Superior temporal gyrus (tissue), 1 donor: ENCODE results near the gene SNX2.
"Not testable (repeated sequence)": the region's sequence is repeated elsewhere in the genome, so short reads cannot be mapped to it uniquely, and the experiment has no call there.

Source experiments
- DNase-seq: peaks from one replicate; pipeline ENCODE4 v3.0.0-alpha.2; 2016; ENCODE audit errors: extremely low spot score

Gene SNX2

DNA sequence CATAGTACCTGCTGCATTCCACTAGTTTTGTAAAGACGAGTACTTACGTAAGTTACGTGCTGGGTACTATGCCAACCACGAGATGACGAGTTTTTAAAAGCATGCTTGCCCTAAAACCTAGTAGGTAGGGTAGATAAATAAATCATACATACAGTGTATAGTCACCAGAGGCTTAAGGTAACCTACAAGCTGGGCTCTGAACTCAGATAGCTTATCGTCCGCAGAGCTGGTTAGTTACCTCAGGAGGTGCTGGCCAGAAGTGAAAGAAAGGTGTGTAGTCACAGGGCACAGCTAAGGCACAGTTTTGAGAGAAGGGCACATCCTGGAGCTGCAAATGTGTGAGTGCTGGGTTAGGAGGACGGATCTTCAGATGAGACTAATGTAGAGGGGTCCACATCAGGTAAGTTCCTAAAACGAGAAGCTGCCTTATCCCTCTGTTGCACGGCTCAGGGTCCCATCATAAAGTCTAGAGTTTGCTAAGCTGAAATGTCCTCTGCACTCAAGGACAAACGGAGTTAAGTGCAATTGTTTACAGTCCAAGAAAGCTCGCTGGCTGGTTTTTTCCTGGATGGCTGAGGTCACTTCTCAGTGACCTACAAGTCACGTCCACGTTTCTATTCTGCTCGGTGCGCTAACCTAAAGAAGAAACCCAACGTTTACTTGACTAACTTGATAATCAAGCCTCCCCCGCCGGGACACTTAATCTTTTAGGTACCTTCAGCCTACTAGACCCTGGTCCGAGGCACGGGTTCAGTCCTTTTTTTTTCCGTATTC, 69.4 kb downstream of the SNX2 start:
- no peak for DNase-seq

DNA sequence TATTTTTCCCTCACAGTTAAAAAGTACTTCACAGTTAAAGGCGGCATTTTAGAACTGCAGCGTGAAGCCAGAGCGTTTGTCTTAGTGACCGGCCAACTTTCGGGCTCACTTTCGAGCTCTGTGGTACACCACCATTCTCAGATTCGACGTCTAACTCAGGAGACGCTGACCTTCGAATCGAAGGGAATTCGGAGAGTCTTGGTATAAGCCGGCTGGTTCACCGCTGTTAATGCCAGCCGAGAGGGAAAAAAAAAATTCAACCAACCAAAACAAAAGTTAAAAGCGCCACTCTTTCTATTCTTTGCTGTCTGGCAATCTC, 70.0 kb downstream of the SNX2 start:
- no peak for DNase-seq

DNA sequence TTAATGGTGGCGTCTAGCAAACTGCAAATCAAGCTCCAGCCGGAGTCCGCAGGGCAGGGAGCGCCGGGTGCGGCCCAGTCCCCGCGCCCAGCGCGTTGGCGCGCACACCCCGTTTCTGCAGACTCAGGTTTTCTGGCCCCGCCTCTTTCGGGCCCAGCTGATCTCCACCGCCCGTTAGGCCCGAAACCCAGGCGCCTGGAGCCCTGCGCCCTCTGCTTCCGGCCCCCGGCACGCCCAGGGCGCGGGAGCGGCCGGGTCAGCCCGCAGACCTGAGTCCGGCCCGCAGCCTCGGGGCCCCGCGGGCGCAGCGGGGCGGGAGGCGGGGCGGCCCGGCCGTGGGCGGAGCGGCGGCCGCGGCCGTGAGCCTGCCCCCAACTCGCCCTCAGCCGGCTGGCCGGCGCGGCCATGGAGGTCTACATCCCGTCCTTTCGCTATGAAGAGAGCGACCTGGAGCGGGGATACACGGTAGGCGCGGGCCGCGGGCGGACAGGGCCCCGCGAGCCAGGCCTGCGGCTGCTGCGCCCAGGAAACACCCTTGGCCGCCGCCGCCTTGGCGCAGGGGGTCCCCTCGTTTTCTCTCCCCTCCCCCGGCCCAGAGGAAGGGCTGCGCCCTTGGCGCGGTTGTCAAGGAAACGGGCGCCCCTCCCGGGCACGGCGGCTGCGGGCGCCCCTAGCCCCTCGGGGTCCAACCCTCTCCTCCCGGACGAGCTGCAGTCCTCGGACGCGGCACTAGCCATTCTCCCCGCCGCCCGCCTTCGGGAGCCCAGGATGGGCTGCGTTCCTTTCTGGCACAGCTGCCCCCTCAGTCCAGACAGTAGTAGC, 70.6 kb downstream of the SNX2 start, which contains the start of gene SNX24:
Gene SNX24 (plus strand): TSS at position 385 of the 822 bp plus-strand sequence. CDS start 21 bp downstream, at position 406.
- DNase-seq = peak; percentile 82

DNA sequence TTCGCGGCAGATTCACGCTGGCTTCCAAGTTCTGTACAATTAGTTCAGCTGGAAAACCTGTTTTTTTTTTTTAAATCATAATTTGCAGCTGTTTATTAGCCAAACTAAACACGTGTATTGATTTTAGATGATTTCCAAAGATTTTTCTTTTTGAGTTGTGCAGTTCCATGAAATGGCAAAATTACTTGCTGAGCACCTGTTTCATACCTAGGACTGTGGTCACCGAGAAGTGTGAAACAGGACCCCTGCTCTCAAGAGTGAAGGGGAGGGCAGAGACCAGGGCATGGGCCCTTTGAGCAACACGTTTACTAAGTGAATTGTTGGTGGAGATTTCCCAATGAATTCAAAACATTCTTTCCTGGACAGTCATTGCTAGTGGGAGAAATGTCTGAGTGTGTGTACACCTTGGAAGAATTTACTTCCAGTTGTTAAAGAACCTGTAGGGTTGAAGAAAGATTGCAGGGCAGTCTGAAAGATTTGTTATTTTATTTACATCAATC, 71.2 kb downstream of the SNX2 start:
- DNase-seq = peak; percentile 67

DNA sequence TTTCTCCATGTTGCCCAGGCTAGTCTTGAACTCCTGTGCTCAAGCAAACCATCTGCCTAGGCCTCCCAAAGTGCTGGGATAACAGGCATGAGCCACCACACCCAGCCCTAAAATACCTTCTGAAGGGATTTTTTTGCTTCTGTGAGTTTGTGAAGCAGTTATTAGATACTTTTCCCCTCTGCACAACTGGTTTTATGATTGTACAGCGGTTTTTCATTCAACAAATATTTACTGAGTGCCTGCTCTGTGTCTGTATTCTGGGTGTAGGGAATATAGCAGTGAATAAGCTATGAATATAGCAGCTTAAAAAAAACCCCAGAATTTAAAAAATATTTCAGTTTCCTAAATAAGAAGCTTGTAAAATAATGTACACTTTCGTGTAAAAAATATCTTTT, 72.8 kb downstream of the SNX2 start:
- DNase-seq = no peak

DNA sequence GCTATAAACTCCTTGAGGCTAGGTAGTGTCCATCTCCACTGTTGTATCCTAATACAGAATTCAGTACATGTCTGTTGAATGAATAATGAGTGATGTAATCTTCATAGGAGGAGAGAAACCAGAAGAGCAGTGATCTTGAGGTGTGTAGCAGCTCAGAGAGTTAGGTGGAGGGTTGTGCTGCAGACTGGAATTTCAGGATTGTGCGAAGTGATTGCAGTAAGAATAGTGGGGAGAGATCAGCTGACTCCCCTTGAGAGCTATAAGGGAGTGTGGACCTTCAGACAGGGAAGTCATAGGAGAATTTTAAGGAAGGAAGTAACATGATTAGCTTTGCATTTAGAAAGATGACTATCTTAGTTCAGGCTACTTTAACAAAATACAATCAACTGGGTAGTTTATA, 74.9 kb downstream of the SNX2 start:
- DNase-seq = no peak

DNA sequence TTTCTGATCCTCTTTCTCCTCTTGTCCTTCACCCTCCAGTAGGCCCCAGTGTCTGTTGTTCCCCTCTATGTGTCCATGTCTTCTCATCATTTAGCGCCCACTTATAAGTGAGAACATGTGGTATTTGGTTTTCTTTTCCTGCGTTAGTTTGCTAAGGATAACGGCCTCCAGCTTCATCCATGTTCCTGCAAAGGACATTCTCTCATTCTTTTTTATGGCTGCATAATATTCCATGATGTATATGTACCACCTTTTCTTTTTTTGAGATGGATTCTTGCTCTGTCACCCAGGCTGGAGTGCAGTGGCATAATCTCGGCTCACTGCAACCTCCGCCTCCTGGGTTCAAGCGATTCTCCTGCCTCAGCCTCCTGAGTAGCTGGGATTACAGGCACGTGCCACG, 82.7 kb downstream of the SNX2 start:
- not testable (repeated sequence) for DNase-seq

DNA sequence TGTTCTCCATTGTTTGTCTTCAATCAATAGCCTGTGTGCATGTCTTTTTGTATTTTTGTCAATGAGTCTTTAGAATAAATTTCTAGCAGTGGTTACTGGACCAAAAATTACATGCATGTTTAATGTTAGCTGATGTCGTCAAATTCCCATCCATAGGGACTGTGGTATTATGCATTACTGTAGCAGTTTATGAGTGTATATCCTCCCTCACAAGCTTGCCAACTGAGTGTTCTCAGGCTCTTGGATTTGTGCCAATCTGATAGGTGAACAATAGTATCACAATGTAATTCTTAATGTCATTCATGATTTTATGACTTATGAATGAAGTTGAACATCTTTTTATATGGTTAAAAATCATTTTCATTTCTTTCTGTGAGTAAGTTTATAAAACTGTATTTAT, 83.6 kb downstream of the SNX2 start:
- no peak for DNase-seq

DNA sequence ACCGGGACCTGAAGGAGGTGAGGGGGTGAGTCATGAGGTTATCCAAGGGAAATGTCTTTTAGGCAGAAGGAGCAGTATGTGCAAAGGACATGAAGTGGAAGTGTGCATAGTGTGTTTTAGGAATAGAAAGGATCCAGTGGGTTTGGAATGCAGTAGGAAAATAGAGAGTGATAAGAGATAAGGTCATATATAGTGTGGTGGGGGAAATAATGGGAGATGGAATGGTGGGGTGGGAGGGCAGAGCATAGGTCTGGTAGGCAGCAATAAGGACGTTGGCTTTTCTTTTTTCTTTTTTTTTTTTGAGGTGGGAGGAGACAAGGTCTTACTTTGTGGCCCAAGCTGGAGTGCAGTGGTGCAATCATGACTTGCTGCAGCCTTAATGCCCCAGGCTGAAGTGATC, 88.4 kb downstream of the SNX2 start:
- no peak for DNase-seq

DNA sequence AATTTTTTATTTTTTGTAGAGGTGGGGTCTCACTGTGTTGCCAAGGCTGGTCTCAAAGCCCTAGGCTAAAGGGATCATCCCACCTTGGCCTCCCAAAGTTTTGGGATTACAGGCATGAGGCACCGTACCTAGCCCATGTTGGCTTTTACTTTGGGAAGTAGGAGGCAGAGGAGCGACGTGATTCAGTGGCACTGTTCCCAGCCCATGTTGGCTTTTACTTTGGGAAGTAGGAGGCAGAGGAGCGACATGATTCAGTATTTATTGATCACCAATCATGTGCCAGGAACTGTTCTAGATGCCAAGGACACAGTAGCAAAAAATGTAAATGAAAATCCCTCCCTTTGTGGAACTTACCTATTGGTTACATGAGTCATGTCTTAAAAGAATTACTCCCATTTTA, 88.8 kb downstream of the SNX2 start:
- DNase-seq = no peak

DNA sequence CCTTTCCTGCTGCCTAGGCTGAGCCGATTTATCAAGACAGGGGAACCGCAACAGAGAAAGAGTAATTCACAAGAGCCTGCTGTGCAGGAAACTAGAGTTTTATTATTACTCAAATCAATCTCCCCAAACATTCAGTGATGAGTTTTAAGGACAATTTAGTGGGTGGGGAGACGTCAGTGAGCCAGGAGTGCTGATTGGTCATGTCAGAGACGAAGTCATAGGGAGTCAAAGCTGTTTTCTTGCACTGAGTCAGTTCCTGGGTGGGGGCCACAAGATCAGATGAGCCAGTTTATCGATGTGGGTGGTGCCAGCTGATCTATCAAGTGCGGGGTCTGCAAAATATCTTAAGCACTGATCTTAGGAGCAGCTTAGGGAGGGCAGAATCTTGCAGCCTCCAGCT, 89.5 kb downstream of the SNX2 start:
- no peak for DNase-seq

DNA sequence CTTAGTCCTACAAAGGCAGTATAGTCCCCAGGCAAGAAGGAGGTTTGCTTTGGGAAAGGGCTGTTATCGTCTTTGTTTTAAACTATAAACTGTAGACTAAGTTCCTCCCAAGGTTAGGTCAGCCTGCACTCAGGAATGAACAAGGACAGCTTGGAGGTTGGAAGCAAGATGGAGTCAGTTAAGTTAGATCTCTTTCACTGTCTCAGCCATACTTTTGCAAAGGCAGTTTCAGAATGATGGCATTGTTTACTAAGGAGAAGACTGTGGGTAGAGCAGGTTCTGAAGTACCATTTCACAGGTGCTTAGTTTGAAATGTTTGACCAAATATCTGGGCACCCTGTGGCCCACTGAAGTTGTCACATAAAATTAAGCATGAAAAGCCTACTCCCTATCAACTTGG, 90.0 kb downstream of the SNX2 start:
- no peak for DNase-seq

DNA sequence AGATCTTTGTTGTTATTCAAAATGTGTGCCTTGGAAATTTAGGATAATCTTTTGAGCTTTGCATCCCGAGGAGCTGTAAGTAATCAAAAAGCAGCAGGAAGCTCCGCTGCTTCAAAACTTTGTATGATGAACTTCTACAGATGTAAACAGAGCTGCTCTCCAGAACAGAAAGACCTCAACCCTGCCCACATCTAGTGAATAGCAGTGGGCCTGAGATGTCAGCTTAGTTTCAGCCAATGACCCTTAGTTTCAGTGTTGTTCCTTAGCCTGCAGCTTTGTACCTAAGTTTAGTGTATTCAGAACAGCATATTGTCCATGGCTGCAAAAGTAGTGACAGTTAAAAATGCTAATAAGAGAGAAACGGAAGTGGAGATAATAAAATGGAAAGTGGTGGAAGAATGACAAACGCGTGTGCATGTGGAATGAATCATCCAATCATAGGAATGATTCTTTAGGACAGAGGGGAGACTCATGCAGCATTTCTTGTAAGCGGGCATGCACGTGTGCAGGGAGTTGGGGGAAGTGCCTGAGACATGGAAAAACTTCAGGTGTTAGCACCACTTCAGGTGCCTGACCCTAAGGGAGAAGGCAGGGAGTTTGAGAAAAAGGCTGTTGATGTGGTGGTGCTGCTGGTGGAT, 95.5 kb downstream of the SNX2 start:
- DNase-seq = no peak

DNA sequence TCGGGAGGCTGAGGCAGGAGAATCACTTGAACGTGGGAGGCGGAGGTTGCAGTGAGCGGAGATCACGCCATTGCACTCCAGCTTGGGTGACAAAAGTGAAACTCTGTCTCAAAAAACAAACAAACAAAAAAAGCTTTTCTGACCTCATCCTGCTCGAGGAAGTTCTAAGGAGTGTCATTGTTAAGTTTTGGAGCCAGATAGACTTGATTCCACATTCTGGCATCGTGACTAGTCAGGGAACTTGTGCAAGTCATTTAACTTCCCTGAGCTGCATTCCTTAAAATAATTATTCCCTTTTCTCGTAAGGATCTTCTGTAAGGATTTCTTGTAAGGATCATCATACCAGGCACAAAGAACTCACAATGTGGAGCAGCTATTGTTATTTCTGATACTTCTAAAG, 96.8 kb downstream of the SNX2 start:
- DNase-seq = no peak

DNA sequence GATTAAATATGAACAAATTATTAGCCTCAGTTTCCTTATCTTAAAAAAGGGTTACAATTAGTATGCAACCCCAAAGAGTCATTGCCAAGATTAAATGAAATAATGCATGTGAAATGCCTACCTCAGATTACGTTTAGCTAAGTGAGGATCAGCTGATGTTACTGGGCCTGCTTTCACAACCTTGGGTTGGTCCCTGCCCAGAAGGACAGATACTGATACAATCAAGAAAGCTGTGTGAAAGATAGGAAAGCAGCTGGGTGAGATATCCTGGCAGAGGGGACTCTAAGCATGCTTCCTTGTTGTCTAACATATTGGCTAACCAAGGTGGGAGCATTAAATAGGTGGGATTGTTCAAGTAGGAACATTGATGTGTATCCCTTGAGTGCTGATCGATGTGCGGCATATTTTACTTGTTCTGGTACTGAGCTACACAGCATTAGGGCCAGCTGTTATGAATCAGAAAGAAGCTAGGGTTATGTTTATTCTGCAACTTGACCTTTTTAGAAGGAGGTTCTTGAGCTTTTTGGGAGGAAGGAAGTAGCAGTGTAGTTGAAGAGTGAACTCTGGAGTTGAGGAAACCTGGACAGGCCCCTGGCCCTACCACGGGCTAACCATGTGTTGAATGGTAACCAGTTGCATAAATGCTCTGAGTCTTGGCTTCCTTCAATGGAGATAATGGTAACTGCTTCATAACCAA, 99.4 kb downstream of the SNX2 start:
- no peak for DNase-seq

DNA sequence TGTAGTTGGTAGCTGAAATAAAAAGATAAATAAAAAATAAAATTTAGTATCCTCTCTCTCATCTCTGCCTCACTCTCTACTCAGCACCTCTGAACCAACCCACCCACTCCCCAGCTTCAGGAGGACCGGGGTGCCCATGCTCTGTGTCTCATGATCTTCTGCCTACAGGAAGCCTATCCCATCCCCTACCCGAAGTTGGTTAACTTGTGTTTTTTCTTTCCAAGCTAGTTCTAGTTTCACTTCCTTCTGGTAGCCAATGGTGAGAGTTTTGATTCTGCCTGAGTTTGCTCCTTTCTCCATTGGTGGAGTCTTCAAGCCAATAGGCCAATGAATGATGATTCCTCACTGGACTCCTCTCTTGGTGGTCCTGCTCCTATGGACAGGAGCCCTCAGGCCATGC, 102.6 kb downstream of the SNX2 start:
- no peak for DNase-seq

DNA sequence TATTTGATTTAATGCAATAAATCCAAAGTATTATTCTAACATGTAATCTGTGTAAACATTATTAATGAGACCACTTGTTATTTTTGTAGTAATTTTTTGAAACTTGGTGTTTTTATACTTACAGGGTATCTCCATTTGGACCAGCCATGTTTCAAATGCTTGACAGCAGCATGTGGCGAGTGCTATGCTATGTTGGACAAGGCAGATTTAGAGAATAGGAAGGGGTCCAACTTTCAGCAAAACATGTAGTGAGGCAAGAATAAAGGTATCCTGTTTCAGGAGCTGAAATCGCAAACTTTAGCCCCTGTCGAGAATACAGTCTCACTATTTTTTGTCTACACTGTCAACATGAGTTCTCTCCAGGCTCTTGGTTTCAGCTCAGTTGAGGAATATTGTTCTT, 104.2 kb downstream of the SNX2 start:
- no peak for DNase-seq
